GM20431 (cell line): ENCODE data around the gene SKA3.
"Not testable (repeated sequence)": the region's sequence is repeated elsewhere in the genome, so short reads cannot be mapped to it uniquely, and the experiment has no call there.

Source experiments
- in situ Hi-C: fragments of 300-500 bp; cut with MseI, MboI; formaldehyde crosslinking; loops from one replicate; pipeline ENCODE4 v1.15.0; 2020; ENCODE audit warnings: low sequenced_read_pairs; ENCODE audit not compliant: unreplicated experiment

The SKA3 gene

DNA sequence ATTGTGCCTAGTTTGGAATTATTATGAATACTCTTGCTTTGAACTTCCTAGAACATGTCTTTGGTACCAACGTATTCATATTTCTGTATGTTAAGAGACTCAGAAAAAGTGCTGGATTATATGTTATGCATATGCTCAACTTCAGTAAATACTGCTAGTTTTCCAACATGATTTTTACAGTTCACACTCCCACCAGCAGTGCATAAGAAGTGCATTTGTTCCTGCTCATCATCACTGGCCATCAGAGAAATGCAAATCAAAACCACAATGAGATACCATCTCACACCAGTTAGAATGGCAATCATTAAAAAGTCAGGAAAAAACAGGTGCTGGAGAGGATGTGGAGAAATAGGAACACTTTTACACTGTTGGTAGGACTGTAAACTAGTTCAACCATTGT is 2.6 kb downstream of the SKA3 start:
- in situ Hi-C loops = not testable (repeated sequence)

DNA sequence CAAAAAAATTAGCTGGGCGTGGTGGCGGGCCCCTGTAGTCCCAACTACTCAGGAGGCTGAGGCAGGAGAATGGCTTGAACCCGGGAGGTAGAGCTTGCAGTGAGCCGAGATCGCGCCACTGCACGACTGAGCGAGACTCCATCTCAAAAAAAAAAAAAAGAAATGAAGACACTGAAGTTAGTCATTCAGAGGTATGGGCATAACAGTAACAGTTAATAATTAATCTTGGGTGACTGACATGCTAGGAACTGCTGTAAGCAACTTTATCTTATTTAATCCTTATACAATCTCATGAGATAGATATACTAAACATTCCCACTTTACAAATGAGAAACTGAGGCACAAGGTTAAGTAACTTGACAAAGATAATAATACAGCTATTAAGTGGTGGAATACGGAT is 4.9 kb downstream of the SKA3 start:
- in situ Hi-C loops = no loop called here

DNA sequence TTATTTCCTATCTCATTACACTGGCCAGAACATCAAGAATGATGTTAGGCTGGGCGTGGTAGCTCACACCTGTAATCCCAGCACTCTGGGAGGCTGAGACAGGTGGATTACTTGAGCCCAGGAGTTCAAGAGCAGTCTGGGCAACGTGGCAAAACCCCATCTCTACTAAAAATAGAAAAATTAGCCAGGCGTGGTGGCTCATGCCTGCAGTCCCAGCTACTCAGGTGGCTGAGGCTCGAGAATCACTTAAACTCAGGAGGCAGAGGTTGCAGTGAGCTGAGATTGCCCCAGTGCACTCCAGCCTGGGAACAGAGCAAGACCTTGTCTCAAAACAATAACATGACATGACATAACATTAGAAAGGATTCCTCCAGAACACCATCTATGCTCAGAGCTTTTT is 10.7 kb downstream of the SKA3 start:
- in situ Hi-C loops = not testable (repeated sequence)

DNA sequence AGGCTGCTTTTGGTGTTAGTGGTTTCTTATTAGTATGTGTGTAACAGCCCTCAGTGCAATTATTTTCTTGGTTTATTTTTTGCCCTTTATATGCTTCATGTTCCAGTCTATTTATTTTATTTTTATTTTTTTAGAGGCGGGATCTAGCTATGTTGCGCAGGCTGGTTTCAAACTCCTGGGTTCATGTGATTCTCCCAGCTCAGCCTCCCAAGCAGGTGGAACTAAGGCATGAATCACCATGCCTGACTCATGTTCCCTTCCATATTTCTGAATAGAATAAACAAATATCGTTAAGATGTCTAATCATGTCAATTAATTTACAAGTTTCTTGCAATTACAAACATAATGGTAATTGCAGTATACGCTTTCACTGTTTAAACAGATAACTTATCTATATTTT is 11.7 kb downstream of the SKA3 start:
- in situ Hi-C loops = no loop called here

DNA sequence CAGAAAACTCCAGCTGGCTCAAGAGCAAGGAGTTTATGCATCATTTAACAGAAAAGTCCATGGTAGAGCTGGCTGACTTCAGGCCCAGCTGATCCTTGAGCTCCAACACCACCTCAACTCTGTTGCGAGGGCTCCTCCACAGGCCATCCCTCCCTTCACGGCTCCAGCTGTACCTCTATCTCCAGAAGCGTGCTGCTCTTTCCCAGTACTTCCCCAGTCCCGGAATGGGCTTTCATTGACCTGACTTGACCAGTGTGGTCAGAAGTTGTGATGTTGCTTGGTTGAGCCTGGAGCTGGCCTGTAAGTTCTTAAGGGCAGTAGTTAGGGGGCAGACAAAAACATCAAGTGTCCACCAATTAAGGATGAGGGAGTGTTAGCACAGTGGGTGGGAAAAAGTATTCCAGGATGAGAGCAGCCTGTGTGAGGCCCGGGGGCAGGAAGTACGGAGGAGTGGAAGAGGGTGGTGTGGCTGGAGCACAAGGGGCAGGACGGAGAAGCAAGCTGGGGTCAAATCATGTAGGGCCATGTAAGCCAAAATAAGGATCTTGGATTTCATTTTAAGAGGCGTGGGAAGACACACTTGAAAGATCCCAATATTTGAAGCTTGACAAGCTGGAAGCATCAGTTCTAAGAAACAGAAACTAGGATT is 24.0 kb downstream of the SKA3 start:
- in situ Hi-C loops = no loop called here

DNA sequence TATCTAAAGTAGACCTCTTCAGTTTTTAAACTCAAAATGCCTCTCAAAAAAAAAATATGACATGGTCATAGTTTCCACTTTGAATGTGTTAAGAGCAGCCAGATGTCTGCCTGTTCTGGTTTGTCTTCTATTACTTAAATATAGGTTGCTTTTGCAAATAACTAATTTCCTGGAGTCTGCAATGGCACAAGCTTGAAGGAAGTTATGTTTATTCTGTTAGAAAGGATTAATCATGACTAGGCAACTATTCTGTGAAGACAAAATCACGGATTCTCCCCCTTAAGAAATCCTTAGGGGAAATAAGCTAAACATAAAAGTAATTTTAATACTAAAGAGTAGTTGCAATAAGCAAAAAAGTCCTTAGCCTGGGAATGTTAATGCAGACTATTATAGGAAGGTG is 26.3 kb downstream of the SKA3 start:
- in situ Hi-C loops = no loop called here

DNA sequence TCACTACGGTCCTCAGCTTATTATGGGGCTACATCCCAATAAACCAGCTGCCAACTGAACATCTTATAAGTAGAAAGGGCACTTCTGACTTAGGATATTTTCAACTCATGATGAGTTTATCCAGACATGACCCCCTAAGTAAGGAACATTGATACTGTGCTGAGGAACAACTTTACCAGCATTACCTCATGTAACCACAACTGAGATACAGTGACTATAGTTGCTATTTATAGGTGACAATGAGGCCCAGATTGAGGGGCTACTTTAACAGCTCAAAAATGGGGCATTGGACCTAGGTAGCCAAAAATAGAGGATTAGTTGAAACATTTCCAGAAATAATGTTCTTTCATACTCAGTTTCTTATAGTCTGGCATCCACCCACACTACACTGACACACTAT is 26.8 kb downstream of the SKA3 start:
- in situ Hi-C loops = no loop called here

DNA sequence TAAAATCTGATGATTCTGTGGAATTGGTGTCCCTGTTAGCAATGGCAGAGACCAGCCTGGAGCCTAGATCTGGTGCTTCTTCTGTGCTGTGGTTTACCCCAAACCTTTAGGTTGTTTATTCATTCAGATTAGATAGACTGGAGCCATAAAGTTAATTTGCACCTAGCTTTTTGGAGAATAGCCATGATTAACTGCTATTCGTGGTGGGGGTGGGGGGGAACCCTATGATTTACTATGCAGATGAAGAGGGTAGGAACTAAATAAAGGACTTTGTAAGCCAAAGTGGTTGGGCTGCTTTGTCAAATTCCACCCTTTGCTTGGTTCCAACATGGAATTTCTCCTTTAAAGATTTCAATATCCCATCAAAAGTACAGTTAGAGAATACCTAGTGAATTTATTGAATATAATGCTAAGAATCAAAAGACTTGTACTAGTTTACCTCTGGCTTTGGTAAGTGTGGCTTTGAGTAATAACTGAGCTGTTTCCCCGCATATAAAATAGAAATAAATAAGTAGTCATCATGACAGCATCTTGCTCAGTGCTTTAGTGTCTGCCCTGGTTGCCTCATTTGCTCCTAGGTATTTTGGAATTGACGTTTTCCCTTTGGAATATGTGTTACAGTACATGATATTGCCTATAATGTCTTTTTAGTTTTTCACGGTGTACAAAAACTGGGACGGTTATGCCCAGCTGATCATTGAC is 27.6 kb downstream of the SKA3 start:
- in situ Hi-C loops = no loop called here

DNA sequence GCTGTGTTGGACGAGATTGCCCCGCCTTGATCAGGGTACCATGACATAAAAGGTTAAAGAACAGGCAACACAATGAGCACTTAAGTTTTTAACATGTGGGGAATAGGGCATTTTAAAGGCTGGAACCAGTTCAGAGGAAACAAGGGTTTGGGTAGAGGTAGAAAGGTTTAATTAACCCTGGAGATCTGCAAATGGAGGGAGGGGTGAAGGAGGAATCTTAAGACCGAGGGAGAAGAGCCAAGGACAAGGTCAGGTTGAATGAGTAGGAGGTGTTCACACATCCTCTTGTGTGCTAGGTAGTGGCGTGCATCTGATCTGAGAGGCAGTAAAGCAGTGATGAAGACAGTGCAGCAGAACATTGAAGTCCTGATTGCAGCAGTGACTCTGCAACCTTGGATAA is 28.5 kb downstream of the SKA3 start:
- in situ Hi-C loops = no loop called here

DNA sequence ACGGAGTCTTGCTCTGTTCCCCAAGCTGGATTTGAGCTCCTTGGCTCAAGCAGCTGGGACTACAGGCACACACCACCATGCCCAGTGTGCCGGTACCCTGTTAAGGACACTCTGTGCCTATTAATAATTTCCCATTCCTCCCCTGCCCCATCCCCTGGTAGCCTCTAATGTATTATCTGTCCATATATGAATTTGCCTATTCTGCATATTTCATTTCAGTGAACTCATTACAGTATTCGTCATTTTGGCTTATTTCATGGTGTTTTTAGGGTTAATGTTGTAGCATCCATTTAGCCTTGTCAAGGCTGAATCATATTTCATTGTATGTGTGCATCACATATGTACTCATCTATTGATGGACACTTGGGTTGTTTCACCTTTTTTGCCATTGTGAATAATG is 33.6 kb downstream of the SKA3 start:
- in situ Hi-C loops = no loop called here

DNA sequence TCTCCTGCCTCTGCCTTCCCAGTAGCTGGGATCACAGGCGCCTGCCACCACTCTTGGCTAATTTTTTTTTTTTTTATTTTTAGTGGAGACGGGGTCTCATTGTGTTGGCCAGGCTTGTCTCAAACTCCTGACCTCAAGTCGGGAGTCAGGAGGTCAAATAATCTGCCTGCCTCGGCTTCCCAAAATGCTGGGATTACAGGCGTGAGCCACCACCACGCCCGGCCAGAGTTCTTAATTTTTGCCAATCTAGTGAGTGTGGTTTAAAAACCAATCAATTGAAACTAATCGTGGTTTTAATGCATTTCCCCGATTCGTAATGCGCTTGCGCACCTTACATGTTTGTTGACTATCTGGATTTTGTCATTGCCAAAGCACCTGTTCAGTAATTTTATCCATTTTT is 37.0 kb downstream of the SKA3 start:
- in situ Hi-C loops = no loop called here

DNA sequence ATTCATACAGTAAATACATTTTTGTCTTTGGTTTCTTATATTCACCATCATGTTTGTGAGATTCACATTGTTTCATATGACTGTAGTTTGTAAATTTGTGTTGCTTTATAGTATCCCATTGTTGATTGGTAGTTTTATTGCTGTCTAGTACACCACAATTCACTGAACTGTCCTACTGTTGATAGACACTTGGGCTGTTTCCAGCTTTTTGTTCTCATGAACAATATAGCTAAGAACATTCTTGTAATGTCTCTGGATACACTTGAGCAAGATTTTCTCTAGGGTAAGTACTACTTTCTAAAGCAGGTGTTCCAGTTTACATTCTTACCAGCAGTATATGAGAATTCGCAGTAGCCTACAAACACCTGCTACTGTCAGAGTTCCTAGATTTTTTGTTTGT is 37.8 kb downstream of the SKA3 start:
- in situ Hi-C loops = no loop called here

DNA sequence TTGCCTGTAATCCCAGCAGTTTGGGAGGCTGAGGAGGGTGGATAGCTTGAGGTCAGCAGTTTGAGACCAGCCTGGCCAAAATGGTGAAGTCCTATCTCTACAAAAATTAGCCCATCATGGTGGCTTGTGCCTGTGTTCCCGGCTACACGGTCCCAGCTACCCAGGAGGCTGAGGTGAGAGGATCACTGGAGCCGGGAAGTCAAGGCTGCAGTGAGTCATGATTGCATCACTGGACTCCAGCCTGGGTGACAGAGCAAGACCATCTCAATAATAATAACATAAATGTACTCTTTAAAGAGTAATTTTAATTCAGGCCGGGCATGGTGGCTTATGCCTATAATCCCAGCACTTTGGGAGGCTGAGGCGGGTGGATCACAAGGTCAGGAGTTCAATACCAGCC is 38.7 kb downstream of the SKA3 start:
- in situ Hi-C loops = no loop called here

DNA sequence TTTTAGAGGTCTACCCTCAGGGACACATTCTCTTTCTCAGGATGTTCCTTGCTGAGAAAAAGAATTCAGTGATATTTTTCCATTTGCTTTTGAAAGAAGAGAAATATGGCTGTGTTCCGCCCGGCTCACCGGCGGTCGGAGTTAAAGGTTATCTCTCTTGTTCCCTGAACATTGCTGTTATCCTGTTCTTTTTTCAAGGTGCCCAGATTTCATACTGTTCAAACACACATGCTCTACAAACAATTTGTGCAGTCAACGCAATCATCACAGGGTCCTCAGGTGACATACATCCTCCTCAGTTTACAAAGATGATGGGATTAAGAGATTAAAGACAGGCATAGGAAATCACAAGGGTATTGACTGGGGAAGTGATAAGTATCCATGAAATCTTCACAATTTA is 40.5 kb downstream of the SKA3 start:
- in situ Hi-C loops = not testable (repeated sequence)

DNA sequence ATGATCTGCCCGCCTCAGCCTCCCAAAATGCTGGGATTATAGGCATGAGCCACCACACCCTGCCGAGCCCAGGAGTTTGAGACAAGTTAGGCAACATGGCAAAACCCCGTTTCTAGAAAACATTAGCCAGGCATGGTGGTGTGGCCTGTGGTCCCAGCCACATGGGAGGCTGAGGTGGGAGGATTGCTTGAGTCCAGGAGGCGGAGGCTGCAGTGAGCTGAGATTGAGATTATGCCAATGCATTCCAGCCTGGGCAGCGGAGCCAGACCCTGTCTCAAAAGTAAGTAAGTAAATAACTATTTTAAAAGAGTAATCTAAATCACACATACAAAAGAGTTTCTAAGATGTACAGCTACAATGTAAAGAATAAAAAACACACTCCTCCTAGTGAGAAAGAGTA is 41.9 kb downstream of the SKA3 start:
- in situ Hi-C loops = no loop called here

DNA sequence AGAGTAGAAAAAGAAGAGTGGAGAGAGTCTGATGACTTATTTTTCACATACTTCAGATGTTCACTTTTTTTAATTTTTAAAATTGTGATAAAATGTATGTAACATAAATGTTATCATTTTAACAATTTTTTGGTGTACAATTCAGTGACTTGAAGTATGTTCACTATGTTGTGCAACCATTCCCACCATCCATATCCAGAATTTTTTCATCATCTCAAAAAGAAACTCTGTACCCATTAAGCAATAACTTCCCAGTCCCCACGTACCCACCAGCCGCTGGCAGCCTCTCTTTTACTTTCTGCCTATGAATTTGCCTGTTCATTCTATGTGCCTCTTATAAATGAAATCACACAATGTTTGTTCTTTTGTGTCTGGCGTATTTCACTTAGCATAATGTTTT is 43.3 kb downstream of the SKA3 start:
- in situ Hi-C loops = no loop called here

DNA sequence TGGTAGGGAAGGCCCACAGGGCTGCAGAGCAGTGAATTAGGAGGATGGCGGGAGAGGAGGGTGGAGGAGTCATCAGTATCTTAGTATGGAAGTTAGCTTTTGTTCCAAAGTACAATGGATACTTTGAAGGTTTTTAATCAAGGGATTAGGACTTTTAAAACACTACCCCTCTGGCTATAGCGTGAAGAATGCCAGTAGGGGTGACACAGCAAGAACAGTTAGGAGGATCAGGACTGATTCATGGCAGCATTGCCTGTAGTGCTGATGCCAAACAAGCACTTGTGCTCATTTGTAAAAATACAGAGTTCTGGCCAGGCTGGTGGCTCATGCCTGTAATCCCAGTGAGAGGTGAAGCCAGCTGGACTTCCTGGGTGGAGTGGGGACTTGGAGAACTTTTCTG is 46.2 kb downstream of the SKA3 start:
- in situ Hi-C loops = no loop called here

DNA sequence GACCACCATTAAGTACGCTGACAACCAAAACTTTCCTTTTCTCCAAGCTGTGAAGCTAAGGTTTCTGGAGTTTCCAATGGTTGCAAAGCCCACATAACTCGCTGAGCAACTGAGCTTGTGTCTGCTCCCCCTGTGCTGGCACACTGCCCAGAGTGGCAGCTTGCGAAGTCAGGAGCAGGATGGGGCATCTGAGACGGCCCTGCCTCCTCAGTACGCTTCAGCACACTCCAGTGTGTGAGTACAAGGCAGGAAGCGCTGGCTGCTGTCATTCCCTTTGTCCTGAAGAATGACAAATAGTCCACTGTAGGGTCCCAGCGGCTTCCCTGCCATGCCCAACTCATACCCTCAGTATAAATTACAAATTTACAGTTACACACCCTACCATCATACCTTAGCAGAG is 51.5 kb downstream of the SKA3 start:
- in situ Hi-C loops = no loop called here

DNA sequence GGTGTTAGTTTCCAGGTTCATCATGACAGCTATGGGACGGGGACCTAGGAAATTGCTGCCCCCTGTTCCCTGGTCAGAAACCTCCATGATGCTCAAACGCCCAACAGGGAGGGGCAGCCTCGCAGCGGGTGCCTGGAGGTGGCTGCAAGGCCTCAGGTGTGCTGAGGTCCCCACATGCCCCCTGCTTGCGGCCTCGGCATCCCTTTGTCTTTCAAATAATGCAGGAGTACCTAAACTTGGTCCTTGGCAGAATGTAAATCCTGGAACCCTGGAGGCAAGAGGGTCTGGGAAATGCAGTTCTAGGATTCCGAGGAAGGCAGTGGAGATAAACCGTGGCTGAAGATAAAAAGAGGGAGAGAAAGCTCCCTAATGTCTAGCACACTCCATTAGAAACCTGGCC is 52.4 kb downstream of the SKA3 start:
- in situ Hi-C loops = no loop called here

DNA sequence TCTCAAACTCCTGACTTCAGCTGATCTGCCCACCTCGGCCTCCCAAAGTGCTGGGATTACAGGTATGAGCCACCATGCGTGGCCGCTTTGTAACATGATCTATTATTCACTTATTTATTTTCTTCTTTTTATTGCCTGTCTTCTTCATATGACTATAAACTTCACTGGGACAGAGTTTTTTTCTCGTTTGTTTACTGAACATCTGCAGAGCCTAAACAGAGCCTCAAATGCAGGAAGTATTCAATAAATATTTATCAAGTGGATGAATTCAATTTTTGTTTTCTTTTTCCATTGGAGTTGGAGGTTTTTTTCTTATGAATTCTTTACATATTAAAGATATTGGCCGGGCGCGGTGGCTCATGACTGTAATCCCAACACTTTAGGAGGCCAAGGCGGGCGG is 54.7 kb downstream of the SKA3 start:
- in situ Hi-C loops = no loop called here

DNA sequence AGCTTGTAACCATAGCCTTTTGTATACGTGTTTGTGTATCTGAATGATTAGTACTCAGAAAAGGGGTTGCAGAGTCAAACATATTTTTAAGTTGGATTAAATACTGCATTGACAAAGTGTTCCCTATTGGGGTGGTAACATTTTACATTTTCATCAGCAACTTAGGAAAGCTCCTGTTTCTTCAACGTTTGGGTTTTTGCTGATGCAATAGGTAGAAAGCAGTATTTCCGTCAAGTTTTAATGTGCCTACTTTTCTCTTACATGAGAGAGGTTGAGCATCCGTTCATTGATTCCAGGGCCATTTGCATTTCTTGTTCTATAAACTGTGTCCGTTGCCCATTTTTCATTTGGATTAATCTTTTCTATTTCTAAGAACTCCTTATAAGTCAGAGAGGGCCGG is 56.2 kb downstream of the SKA3 start:
- in situ Hi-C loops = no loop called here

DNA sequence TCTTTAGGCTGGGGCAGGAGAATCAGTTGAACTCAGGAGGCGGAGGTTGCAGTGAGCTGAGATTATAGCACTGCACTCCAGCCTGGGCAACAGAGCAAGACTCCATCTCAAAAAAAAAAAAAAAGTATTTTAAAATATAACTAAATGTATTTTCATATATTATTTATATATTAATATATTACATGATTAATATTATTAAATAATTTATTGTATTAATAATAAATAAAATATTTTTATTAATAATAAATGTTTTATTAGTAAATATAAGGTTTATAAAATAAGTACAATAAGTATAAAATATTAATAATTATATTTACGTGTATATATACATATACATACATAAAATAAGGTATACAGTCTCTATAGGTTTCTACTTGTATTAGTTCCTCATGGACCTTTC is 56.8 kb downstream of the SKA3 start:
- in situ Hi-C loops = loop anchor here (10.0 kb wide), 1 partner anchor 355 kb away; no protein-coding TSS in a partner anchor
